ENCODE results near the gene COL5A1. TPM values are rescaled to one million over a fixed set of nuclear protein-coding genes. Genes with fewer than 3 reads are reported as not detected.

The COL5A1 gene
- total RNA-seq, 4 donors from 2014 or later, result 4.9 to 97.4 (median 11.9) TPM

DNA sequence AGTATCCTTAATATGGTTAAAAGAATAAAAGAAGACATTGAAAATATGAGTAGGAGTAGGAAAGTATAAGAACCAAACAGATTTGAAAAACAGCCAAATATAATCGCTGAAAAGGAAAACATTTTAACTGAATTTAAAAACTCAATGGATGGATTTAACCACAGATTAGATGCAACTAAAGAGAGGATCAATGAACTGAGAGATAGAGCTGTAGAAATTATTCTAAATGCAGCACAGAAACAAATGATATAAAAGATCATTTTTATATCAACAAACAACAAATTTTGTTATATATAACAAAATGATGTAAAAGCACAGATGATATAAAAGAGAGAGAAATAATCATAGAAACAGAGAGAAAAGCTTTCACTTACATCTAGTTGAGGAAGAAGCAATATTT is 29.3 kb upstream of the COL5A1 start:
- Histone ChIP-seq H3K27ac (no peak overlapping the region), H3K9me3 (peaks cover 0 to 4% (median 0%) of the 10 kb centered on the region in 4 donors), H3K36me3 (no peaks in the 10 kb centered on the region), H3K27me3 (no peaks in the 10 kb centered on the region), H3K4me1 (no peaks in the 10 kb centered on the region), H3K4me3 (no peak overlapping the region)
- DNase-seq, result no peak
- TF ChIP-seq, protein P1, sequence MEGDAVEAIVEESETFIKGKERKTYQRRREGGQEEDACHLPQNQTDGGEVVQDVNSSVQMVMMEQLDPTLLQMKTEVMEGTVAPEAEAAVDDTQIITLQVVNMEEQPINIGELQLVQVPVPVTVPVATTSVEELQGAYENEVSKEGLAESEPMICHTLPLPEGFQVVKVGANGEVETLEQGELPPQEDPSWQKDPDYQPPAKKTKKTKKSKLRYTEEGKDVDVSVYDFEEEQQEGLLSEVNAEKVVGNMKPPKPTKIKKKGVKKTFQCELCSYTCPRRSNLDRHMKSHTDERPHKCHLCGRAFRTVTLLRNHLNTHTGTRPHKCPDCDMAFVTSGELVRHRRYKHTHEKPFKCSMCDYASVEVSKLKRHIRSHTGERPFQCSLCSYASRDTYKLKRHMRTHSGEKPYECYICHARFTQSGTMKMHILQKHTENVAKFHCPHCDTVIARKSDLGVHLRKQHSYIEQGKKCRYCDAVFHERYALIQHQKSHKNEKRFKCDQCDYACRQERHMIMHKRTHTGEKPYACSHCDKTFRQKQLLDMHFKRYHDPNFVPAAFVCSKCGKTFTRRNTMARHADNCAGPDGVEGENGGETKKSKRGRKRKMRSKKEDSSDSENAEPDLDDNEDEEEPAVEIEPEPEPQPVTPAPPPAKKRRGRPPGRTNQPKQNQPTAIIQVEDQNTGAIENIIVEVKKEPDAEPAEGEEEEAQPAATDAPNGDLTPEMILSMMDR (IDR thresholded peaks at IDR 0.05), result no peak
- TF ChIP-seq POLR2A (IDR thresholded peaks at IDR 0.05), result no peak

DNA sequence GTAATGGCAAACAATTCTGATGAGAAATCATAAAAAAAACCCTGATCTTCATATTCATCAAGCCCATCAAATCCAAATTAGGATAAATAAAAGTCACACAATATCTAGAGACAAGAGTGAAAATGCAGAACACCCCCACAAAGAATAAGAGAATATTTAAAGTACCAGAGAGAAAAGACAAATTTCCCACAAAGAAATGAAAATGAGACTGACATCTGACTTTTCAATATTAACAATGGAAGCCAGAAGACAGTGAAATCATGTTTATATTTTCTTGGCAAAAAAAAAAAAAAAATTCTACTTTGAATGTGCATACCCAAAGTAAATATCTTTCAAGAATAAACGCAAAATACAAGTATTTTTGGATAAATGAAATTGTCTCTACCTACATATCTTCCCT is 28.9 kb upstream of the COL5A1 start:
- H3K9me3 ChIP-seq, result peaks cover 0 to 4% (median 0%) of the 10 kb centered on the region in 4 donors
- H3K27me3 ChIP-seq, result no peaks in the 10 kb centered on the region
- H3K4me1 ChIP-seq, result no peaks in the 10 kb centered on the region
- H3K27ac ChIP-seq, result no peak overlapping the region
- no peak for DNase-seq
- H3K4me3 ChIP-seq, result no peak overlapping the region
- no peak for TF ChIP-seq POLR2A (IDR thresholded peaks at IDR 0.05)
- no peaks in the 10 kb centered on the region for H3K36me3 ChIP-seq

DNA sequence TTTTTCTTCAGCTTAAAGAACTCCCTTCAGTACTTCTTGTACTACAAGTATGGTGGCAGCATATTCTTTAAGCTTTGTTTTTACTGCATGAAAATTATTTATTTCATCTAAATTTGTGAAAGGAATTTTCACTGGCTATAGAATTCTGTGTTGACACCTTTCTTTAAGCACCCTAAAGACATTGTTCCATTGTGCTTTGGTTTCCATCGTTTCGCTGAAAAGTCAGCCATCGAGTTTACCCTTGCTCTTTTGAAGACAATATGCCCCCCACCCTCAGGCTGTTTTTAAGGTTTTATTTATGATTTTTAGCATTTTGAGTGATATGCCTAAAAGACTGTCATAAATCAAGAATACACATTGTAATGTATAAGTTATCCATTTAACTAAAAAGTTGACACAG is 27.3 kb upstream of the COL5A1 start:
- H3K9me3 ChIP-seq, result peaks cover 0 to 4% (median 0%) of the 10 kb centered on the region in 4 donors
- H3K36me3 ChIP-seq, result no peaks in the 10 kb centered on the region
- no peak overlapping the region for H3K27ac ChIP-seq
- no peaks in the 10 kb centered on the region for H3K27me3 ChIP-seq
- H3K4me1 ChIP-seq, result no peaks in the 10 kb centered on the region
- TF ChIP-seq, protein P1 (IDR thresholded peaks at IDR 0.05), result no peak
- TF ChIP-seq POLR2A (IDR thresholded peaks at IDR 0.05), result no peak
- no peak for DNase-seq
- no peak overlapping the region for H3K4me3 ChIP-seq

DNA sequence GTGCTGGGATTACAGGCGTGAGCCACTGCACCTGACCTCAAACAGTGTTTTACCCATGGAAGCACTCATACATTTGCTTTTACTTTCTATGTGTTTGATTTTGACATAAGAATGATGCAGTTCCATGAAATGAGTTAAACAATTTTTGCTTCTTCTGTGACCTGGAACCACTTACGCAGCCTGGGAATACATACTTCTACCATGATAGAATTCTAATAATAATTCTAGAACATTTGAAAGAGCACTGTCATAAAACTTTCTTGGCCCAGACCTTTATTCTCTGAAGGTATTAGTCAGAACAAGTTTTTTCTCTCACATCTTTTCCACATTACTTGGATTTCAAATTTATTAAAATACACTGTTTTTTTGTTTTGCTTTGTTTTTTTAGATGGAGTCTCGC is 25.3 kb upstream of the COL5A1 start:
- DNase-seq, result no peak
- H3K4me3 ChIP-seq, result no peak overlapping the region
- TF ChIP-seq, protein P1 (IDR thresholded peaks at IDR 0.05), result no peak
- TF ChIP-seq POLR2A (IDR thresholded peaks at IDR 0.05), result no peak

DNA sequence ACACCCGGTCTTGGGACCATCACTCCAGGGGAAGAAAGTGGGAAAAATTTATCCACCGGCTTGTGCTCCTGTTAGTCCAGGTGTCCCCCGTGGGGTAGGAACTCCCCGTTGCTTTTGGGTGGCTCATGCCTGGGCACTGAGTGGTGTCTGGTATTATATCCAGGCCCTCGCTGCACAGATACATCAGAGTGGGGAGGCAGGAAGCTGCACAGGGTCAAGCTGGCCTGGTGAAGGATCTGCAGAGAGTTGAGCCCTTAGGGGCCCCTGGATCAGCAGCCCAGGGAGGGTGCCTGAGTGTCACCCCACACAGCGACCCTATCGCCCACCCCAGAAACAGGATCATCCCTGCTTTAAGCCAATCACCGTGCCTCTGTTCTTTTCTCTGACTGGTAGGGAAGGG is 24.4 kb upstream of the COL5A1 start:
- H3K4me3 ChIP-seq, result no peak overlapping the region
- no peaks in the 10 kb centered on the region for H3K36me3 ChIP-seq
- peaks cover 0 to 4% (median 0%) of the 10 kb centered on the region in 4 donors for H3K9me3 ChIP-seq
- H3K4me1 ChIP-seq, result no peaks in the 10 kb centered on the region
- no peaks in the 10 kb centered on the region for H3K27me3 ChIP-seq
- H3K27ac ChIP-seq, result no peak overlapping the region
- peak in 2 of 3 donors; percentile 11 to 43 for DNase-seq
- TF ChIP-seq, protein P1 (IDR thresholded peaks at IDR 0.05), result no peak
- no peak for TF ChIP-seq POLR2A (IDR thresholded peaks at IDR 0.05)

More for the DNA sequence above, 25.3 kb upstream of the COL5A1 start:
- H3K9me3 ChIP-seq, result peaks cover 0 to 4% (median 0%) of the 10 kb centered on the region in 4 donors
- no peaks in the 10 kb centered on the region for H3K27me3 ChIP-seq
- no peaks in the 10 kb centered on the region for H3K4me1 ChIP-seq
- H3K36me3 ChIP-seq, result no peaks in the 10 kb centered on the region
- no peak overlapping the region for H3K27ac ChIP-seq

DNA sequence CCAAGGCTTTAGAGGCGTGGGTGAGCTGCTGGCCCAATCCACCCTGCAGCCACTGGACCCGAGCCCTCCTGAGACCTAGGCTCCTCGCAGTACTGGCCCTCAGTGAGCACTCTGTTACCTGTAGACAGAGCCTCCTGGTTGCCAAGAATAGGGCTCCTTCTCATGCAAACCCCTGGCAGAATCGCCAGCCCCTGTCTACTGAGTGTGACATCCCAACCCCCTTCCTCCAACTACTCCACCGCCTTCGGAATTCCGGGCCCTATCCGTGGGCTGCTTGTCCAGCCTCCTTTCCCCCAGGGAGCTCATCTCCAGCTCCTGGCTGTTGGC is 23.8 kb upstream of the COL5A1 start:
- no peak overlapping the region for H3K27ac ChIP-seq
- TF ChIP-seq POLR2A (IDR thresholded peaks at IDR 0.05), result no peak
- H3K4me1 ChIP-seq, result no peaks in the 10 kb centered on the region
- H3K9me3 ChIP-seq, result no peaks in the 10 kb centered on the region
- peak in 1 of 3 donors; percentile 13 for DNase-seq
- H3K36me3 ChIP-seq, result no peaks in the 10 kb centered on the region
- H3K4me3 ChIP-seq, result no peak overlapping the region
- no peaks in the 10 kb centered on the region for H3K27me3 ChIP-seq

DNA sequence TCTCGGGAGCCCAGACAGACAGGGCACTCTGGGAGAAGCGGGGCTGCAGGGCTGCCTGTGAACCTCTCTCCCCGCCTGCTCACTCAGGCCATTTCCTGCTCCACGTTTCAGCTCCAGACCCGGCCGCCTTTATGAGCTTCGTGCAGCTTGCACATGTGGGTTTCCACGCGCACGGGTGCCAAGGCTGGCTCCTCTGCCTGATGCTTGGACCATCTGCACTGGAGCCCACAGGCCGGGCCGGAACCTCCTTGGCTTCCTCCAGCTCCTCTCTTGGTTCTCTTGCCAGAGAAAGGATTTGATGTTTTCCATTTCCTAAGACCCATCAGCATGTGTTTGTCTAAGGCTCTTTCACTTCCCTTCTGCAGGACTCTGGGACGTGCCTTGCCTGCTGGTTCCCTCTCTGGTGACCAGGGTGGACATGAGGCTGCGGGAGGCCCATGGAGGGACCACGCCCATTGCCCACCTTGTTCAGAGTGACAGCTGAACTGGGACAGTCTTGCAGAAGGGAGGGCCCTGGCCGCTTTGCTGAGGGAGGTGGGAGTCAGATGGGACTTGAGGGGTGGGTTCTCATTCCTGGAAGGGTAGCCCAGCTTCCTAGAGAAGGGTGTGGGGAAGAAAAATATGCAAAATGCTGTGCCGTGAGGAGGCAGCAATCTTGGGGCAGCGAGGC is 23.3 kb upstream of the COL5A1 start:
- Histone ChIP-seq H3K4me1 (no peaks in the 10 kb centered on the region), H3K27ac (no peak overlapping the region), H3K27me3 (no peaks in the 10 kb centered on the region), H3K4me3 (no peak overlapping the region), H3K9me3 (no peaks in the 10 kb centered on the region), H3K36me3 (no peaks in the 10 kb centered on the region)
- DNase-seq, result peak in 2 of 3 donors; percentile 38 to 43
- no peak for TF ChIP-seq POLR2A (IDR thresholded peaks at IDR 0.05)
- TF ChIP-seq, protein P1 (IDR thresholded peaks at IDR 0.05), result no peak

All from Peyer's patch (tissue), 4 donors.